ENCODE results near the gene UBE2R2.
"Not testable (repeated sequence)": the region's sequence is repeated elsewhere in the genome, so short reads cannot be mapped to it uniquely, and the experiment has no call there.

The UBE2R2 gene

DNA sequence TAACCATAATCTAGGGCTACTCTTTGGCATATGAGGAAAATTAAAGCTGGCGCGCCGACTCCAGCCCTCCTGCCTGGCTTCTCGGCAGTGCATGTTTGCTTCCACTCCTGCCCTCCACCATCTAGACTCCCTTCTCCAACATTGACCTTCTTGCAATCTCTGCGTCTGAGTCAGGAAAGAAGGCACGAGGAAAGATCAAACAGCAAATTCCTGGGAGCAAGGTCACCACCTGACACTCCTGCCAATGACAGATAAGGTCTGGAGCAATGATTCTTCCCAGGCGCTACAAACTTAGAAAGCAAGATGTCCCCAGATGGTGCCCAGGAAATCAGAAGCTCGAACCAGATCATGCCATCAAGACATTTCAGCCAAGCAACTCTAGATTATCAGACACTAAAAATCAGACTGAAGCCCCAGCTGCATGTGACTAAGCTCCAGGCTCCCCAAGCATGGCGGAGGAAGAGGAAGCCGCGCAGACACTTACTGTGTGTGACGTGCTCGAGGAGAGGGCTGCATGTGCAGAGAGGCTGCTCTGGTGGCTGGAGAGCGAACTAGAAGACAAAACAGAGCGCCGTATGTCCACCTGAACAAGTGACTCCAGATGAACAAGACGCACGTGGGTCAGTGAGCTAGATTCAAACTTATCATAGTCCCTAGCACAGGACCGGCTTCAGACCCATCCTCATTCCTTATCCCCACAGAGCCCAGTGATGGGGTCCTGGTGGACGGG lies 115.3 kb downstream of the UBE2R2 start:
- DNase-seq, result no peak

DNA sequence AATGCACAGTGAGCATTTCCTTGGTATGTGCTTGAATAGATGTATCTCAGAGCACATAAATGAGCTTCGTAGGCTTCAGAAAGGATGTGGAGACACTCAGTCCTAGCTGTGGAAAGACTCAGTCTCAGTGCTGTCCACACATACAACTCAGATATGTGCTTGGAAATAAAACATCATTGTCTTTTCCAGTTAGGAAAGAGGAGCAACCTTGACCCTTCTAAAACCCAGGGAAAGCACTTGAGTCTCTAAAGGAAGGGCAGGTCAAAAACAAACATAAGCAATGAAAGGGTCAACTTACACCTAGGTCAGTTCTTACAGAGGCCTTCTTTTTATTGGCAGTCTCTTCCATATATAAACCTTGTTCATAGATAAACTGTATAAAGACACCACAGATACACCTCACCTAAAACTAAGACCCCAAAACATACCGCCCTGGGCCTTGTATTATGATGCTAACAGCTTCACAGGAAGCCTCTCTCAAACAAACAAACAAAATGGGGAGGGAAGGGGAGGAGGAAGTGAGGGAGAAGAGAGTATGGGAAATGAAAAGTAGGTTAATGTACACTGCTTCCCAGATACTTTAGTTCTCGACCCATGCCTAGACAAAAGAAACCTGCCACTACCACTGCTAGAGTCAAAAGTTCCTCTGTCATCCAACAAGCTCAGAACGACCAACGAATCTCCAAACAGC lies 117.4 kb downstream of the UBE2R2 start:
- DNase-seq, result no peak

DNA sequence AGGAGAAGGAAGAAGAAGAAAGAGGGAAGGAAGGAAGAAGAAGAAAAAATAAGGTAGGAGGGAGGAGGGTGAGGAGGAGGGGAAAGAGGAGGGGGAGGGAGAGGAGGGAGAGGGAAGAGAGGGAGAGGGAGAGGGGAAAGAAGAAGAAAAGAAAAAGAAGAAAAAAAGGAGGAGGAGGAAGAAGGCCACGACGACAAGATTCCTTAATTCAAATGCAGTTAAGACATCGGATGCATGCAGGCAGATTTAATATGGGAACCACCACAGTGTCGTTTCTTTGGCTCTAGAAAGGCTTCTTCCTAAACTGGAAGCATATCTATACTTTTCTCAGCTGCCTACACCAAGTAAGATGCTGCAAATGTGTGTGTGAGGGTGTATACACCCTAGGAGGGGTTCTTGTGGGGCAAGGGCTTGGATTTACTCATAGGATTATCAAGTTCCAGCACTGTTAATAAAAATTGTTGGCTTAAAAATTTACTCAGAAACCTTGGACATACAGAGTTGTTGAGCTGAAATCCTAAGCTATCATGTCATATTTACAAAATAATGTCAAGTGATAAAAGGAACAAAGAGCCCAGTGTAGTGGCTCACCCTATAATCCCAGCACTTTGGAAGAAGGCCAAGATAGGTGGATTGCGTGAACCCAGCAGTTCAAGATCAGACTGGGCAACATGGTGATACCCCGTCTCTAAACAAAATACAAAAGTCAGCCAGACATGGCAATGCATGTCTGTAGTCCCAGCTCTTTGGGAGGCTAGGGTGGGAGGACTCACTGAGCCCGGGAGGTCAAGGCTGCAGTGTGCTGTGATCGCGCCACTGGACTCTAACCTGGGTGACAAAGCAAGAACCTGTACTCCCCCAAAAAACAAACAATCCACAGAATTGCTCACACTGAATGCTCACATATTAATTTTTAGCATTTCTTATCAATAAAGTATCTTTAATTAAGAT lies 123.2 kb downstream of the UBE2R2 start:
- DNase-seq, result no peak

DNA sequence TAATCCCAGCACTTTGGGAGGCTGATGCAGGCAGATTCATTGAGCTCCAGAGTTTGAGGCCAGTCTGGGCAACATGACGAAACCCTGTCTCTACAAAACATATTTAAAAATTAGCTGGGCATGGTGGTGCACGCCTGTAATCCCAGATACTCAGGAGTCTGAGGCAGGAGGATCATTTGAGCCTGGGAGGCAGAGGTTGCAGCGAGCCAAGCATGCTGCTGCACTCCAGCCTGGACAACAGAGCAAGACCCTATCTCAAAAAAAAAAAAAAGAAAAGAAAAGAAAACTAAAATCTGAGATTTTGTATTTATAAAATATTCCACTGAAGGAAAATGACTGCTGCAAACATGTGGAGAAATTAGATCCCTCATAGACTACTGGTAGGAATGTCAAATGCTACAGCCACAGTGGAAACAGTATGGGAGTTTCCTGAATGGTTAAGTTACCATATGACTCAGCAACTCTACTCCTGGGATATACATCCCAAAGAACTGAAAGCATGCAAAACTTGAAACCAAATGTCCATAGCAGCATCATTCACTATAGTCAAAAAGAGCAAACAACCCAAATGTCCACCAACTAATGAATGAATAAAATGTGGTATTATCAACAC lies 125.6 kb downstream of the UBE2R2 start:
- no peak for DNase-seq

DNA sequence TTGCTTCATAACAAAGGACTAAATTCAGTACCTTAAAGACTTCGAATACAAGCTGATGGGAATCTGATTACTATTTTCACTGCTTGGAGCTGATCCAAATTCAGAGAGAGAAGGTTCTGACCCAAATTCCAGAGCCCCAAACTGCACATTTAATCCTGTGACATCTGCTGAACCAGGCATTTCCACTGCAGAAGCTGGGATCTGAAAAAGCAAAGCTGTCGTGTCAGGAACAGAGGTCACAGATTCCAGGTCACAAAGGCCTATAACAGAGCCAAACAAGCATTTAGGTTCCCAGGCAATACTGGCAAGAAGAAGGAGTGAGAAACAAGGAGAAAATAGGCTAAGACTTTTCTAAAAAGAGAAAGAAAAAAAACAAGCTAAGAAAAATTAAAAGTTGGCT lies 126.4 kb downstream of the UBE2R2 start:
- no peak for DNase-seq

DNA sequence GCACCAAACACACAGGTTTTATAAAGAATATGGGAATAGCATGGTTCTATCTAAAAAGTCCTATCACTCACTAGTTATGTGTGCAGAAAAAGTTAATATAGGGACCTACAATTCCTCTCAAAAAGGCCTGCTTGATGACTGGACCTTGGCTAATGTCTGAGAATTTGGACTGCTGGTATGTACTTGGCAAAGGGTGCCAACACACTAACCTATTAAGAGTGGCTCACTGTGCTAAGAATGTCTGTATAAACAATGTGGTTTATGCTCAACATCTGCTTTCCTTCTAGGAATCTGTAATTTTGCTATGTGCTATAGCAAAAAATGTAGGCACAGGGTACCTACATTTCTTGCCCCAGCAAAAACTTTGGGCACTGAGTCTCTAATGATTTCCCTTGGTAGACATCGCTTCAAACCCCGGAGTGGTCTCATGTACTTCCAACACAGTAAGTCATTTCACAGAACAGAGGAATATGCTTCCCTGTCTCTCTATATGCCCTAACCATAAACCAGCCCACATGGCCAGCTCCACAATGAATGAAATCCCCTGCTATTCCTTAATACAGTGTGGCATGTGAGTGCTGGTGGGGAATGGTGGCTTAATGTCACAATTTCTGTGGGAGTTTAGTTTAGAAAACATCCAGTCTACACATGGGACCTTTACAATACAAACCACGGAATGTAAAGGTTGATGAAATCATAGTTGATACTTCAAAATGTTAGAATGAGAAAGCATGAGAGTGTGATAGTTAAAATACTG lies 130.0 kb downstream of the UBE2R2 start:
- DNase-seq, result no peak

DNA sequence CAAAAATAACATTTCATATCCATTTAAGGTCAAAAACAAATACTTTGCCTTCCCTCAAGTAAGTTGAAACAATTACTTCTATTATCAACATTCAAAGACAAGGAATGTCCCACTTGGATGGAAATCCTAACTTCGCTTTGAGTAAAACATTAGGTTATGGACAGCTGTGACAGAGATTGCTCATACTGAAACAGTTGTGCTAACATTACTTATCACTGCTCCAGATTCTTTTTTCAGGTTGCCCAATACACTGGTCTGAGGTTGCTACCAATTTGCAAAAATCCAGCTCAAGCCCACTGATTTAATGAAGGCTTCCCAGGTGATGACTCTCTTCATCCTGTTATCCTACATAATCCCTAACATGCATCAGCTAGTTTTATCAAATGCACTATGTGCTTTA lies 133.4 kb downstream of the UBE2R2 start:
- no peak for DNase-seq

DNA sequence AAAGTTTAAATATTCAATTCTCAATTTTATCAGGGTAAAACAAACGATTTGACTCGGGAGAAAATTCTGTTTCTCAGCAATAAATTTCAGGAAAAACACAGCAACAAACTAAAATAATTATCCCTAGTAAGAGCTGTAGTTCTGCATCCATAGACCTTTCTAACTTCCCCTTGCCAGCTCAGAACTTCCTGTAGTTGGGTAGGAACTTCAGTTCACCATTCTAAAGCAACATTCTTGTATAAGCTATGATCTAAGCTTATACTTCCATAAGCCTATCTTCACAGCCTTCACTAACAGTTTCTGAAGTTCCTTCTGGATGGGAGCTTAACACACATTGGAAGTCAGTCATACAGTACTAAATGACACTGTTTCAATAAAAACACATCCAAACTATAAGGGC lies 135.1 kb downstream of the UBE2R2 start:
- DNase-seq, result no peak

DNA sequence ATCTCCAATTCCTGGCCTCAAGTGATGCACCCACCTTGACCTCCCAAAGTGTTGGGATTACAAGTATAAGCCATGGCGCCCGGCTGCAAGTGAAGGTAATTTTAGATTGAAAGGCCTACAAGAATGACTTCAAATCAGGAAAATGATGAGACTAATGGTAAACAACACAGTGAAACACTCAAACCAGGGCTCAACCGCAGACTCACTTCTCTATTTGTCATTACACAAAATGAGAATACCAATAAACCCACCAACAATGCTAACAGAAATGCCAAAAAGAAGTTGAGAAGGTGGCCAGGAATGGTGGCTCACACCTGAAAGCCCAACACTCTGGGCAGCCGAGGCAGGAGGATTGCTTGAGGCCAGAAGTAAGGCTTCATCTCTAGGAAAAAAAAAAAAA lies 139.6 kb downstream of the UBE2R2 start:
- no peak for DNase-seq

DNA sequence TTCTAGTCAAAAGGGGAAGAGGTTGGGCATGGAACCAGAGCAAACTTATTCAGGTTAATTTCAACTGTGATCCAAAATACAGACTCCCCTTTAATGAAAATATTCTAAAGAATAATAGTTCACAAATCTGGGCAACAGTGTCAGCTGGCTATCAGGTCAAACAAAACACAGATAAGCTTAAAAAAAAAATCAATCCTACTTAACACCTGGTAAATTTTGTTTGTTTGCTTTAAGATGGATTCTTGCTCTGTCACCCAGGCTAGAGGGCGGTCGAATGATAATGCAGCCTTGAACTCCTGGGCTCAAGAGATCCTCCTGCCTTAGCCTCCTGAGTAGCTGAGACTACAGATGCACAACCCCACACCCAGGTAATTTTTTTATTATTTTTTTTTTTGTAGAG lies 142.8 kb downstream of the UBE2R2 start:
- DNase-seq, result no peak

DNA sequence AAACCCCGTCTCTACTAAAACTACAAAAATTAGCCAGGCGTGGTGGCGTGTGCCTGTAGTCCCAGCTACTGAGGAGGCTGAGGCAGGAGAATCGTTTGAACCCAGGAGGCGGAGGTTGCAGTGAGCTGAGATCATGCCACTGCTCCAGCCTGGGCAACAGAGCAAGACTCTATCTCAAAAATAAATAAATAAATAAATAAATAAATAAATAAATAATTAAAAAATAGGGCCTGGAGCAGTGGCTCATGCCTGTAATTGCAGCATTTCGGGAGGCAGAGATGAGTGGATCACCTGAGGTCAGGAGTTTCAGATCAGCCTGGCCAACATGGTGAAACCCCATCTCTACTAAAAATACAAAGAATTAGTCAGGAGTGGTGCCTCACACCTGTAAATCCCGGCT lies 145.5 kb downstream of the UBE2R2 start:
- DNase-seq, result not testable (repeated sequence)

DNA sequence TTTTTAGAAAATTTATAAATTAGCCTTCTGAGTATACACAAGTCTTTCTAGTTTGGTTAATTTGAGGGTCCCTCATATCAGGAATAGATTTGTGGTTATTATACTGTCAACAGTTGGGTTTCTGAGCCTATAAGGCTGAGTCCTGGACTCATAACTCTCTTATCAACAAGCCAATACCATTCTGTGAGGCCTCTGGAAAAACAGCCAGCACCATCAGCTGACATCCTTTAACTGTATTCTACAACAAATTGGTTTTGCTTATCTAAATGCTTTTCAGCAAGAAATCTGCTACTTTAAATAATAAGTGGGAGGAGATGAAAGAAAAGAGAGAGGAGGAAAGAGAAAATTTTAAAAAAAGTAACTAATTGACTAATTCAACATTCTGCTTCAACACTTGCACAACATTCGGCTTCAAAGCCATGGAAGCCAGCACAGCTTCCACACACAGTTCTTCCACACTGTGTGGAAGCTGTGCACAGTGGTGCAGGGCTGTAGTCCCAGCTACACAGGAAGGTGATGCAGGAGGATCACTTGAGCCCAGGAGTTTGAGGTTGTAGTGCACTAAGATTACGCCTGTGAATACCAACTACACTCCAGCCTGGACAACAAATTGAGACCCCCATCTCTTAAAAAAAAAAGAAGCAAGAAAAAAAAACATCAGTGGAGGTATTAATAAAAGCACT lies 147.3 kb downstream of the UBE2R2 start:
- DNase-seq, result no peak

All from activated CD4-positive, alpha-beta T cell treated with anti-CD3 and anti-CD28 coated beads for 4 hours (primary cell).